GM15510 (cell line): ENCODE results near the gene CACNA1C.

ENCODE experiments used
- POLR2A ChIP-seq: IDR thresholded peaks from 3 replicates; pipeline ENCODE4 v1.6.1; 2011; ENCODE audit warnings: borderline replicate concordance; ENCODE audit not compliant: insufficient read length; ENCODE audit errors: extremely low read depth

CACNA1C gene

DNA sequence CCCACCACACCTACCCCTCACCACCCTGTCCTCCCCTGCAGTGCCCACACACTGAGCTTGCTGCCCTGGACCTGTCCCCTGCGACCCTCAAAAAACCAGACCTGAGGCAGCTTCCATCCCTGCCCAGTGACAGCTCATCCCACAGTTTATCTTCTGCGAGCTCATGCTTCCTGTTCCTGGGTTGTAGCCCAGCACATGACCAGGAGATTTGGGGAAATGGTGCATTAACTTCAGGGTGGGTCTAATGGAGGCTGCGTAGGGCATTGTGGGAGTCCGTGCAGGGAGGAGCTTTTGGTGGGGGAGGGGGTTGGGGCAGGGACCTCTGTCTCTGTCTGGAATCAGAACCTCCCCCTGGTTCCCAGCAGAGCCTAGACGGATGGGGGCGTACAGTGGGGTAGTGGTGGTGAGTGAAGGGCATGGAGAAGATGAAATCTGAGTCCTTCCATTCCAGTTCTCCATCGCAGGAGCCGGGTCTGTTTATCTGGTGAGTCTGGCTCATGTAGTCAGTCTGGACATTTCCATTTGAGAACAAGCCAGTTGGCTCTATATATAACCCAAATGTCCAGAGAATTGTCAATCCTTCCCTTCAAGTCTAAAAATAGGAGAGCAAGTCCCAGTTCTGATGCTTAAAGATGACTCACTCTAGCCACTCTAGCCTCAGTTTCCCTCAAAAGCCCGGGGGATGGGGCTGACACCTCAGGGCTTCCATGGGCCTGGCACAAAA is 270.9 kb downstream of the CACNA1C start:
- no peak for TF ChIP-seq POLR2A

DNA sequence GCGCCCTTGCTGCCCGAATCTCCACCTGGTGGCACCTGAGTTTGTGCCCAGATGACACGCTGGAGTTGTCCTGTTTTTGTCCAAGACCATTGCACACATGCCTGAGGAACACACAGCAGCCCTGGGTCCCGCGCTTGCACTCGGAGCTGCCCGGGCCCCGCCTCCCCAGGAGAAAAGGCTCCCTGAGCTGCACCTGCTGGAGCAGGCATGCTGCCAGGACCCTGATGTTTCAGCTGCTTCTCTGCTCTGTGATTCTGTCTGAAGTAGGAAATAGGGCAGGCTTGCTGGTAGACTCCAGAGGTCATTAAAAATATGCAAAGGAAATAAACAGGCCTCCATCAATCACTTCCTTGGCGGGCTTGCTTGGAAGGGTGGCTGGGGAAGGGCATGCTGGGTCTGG is 271.6 kb downstream of the CACNA1C start:
- TF ChIP-seq POLR2A: no peak

DNA sequence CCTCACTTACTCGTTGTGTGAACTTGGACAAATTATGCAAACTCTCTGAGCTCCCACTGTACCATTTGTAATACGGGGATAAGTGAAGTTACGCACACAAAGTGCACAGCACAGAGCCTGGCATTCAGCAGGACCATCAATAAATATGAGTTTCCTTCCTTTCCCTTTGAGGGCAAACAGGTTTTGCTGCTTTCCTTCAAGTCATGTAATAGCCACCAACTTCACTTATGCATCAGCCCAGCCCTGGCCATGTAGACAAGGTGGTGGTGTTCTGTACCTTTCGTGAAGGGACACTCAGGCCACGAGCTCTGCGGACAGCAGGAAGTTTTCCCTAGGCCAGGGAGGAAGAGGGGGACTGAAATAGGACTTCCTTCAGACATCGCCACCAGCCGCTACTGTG is 272.7 kb downstream of the CACNA1C start:
- TF ChIP-seq POLR2A: no peak

DNA sequence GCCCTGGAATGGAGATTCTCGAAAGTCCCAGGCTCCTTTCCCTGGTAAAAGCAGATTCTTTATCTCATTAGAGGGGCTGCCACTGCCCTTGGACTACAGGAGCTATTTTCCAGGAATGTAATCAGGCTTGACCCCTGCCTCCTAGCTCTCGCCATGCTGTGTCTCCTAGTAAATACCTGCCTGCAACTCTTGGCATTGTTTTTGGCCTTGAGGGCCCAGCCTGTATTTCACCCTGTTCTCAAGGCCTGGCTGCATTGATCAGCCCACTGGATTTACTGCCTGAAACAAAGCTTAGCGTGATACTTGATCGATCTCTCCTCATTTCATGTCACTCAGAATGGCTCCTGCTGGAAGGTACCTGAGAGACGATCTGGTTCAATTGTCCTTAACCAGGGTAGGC is 273.7 kb downstream of the CACNA1C start:
- TF ChIP-seq POLR2A: no peak

DNA sequence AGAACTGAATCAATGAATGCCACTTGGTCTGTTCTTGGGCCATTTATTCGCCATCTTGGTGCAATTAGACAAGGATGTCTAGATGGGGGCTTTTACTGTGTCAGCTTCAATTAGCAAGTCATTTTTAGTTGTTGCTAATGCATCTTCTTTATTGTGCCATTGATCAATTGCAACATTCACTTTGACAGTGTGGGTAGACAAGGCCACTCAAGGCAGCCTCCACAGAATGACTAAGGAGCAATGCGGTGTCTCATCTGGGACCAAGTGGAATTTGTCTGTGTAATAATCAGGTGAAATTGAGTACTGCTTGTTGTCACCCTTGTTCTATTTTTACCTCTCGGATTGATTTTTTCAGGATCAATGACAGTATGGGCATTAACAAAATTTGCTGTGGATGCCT is 275.9 kb downstream of the CACNA1C start:
- TF ChIP-seq POLR2A: no peak

DNA sequence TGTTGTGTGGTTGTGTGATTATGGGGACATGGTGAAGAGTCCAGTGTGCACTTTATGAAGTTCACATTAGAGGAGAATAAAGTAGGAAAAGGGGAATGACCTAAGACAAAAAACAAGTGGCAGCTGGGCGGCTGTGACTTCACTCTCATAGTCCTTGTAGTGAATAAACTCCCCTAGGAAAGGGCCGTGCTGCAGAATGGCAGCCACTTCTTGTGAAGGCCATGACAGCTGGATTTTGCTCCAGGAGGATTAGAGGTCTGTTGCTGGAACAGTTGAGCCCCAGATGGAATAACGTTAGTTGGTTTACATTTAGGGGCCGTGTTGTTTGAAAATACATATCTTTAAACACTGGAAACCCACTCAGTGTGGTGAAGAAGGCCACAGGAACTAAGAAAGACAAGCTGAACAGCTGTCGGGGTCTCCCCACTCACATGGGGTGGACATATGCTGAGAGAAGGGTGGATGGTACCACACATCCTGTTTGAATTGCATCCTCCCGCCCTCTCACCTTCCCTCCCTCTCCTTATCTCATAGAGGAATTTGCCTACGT is 276.9 kb downstream of the CACNA1C start:
- TF ChIP-seq POLR2A: no peak

DNA sequence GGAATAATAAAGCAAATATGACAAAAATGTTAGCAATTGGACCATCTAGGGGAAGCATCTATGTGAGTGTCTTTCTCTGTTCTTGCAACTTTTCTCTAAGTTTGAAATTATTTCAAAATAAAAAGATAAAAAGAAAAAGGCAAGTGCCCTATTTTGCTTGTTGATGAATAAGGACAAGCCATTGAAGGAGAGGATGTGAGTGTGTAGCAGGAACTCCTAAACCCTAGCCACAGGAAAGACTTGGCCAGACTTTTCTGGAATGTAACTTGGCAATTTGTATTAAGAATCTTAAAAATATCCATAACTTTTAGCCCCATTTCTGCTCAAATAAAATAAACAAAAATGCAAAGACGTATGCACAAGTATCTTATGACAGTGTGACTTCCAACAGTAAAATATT is 279.4 kb downstream of the CACNA1C start:
- TF ChIP-seq POLR2A: no peak

DNA sequence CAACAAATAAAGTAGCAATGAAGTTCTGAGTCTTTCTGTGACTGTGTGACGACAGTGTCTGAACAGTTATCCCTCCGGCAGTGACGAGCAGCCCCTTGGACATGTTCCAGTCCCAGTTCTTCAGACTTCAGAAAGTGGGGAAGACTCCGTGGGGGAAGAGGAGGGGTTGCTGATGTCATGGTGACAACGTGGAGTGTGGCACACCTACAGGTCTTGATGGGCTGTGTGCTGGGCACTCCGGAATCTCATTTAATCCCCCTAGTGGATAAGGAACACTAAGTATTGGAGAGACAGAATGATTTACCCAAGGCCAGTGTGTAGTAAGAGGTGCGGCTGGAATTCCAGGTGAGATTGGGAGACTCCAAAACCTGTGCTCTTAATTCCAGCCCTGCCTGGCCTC is 280.2 kb downstream of the CACNA1C start:
- TF ChIP-seq POLR2A: no peak

DNA sequence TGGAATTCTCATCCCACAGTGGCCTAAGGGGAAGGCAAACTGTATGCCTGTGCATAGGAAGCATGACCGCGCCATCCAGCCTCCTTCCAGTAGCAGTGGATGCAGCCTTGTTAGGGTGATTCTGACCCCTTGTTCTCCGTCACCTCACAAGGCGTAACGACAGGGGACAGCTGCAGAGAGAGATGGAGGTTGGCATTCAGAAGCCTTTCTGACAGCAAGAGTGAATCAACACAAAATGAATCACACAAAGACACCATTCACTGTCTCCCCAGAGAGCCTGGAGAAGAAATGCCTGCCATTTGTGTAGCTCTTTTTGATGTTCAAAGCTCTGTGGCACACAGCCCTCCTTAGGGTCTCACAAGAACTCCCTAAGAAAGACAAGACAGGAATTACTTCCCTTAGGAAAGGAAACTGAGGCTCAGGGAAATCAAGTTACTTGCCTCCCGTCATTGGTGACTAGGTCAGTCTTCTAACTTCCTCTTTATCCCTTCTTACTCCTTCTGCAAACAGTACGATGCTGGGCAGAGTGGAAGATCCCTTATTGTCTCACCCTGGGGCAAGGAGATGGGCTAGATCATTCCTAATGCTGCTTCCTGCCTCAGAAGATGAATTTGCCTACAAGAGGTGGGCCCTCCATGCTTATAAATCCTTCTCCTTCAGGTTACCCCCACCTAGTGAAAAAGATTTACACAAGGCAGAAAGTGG is 280.9 kb downstream of the CACNA1C start:
- TF ChIP-seq POLR2A: no peak

DNA sequence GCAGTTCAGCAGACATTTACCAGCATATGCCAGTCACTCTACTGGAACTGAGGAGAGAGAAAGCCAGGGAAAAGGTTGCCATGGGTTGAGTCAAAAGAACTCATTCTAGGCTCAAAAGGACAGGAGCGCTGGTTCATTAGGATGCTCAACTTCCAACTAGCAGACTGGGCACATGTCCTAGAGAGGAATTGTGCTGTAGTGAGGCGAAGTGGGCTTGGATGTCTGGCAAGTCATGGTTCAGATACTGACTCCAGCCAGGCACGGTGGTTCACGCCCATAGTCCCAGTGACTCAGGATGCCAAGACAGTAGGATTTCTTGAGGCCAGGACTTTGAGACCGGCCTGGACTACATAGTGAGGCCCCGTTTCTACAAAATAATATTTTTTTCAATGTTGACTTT is 281.5 kb downstream of the CACNA1C start:
- no peak for TF ChIP-seq POLR2A

DNA sequence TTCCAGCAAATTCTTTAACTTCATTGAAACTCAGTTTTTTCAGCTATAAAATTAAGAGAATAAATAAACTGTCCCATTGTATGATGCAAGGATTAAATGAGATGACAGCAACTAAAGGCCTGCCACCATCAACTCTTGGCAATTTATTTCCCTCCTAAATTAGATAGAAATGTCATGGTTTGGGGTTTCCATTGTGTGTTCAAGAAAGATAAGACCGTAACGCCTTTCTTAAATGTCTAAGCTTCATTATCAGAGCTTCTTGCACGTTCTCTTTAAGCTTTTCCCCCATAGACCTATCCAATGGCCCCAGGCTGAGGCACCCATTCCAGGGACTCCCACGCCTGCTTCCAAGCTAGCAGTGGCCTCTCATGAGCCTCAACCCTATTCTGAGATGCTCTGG is 281.9 kb downstream of the CACNA1C start:
- TF ChIP-seq POLR2A: no peak

DNA sequence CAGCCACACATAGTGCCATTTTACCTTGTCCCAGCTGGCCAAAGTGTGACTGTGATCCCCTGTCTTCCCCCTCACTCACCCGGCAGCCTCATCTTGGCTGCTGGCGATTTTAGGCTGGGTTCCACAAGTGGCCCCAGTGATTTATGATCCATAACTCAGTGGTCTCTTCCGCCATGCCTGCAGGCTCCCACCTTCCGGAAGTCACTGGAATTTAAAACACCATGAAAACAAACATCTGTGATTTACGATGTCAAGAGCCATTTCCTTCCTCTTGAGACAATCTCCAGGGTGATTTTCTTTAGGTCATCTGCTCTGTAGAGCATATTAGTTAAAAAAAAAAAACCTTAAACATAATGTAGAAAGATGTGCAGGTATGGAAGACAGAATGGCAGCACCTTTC is 282.3 kb downstream of the CACNA1C start:
- no peak for TF ChIP-seq POLR2A

DNA sequence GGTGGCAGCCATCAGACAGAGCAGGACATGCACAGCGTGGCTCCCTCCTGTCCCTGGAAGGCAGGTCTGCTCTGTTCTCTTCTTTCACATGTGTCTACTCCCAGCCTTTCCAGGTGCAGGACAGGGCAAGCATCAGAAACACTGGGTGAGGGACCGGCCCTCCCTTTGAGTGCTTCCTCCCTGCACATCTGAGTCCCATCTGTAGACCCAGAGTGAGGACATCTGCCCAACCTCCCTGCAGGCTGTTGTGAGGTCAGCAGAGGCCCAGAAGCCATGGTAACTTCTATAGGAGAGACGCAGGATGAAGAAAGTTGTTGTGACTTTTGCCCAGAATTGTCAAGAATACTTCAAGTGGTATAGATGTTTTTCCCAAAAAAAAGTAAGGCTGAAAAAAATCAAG is 282.7 kb downstream of the CACNA1C start:
- TF ChIP-seq POLR2A: no peak

DNA sequence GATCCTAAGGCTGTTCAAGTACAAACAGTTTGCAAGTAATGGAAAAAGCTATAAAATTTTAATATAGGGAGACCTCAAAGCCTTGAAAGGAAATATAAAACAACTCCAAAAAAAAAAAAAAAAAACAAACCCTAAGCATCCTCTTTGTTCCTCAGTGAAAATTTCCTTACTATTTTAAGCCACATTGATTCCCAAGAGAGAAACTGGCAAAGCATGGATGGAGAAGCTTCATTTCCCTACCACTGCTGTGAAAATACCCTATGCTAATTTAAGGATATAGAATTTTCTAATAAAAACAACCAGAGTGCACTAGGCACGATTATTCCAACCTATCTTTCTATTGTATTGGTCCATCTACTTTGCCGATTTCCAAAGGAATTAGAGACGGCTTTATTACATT is 283.1 kb downstream of the CACNA1C start:
- no peak for TF ChIP-seq POLR2A

DNA sequence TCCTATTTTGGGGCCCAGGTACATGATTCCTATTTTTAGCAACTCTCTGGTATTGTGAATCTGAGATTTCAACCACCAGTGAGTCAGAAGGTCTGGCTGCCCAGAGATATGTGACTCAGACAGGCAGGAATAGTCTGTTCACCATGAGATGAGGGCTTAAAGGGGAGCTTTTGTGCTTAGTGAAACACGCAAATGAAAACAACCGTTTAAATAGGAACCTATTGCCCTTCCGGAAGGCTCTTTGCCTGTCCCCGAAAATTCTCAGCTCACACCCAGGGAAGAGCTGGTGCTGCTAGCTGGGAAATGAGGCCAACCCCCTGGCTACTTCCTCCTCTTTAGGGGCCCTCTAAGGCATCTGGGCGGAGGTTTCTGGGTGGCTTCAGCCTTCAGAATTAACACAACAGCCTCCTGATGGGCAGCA is 283.6 kb downstream of the CACNA1C start:
- no peak for TF ChIP-seq POLR2A
